OCI-LY7 (cell line): ENCODE results near the gene LBR.

Experiments used
- EZH2phosphoT487 ChIP-seq: fragments of 200-600 bp; sonication (generic); IDR thresholded peaks from 2 replicates; pipeline ENCODE4 v1.6.1; 2018; ENCODE audit warnings: low read depth, borderline replicate concordance, mild to moderate bottlenecking, mixed run types, antibody characterized with exemption, low read length, moderate library complexity, mixed read lengths
- TF ChIP-seq, protein P1 (sequence below): fragments of 200-600 bp; sonication (generic); conservative IDR thresholded peaks from 2 replicates; pipeline ENCODE4 v1.5.1; 2014; ENCODE audit warnings: mild to moderate bottlenecking, antibody characterized with exemption, low read length, moderate library complexity, mixed read lengths

- TF ChIP-seq, protein P1, sequence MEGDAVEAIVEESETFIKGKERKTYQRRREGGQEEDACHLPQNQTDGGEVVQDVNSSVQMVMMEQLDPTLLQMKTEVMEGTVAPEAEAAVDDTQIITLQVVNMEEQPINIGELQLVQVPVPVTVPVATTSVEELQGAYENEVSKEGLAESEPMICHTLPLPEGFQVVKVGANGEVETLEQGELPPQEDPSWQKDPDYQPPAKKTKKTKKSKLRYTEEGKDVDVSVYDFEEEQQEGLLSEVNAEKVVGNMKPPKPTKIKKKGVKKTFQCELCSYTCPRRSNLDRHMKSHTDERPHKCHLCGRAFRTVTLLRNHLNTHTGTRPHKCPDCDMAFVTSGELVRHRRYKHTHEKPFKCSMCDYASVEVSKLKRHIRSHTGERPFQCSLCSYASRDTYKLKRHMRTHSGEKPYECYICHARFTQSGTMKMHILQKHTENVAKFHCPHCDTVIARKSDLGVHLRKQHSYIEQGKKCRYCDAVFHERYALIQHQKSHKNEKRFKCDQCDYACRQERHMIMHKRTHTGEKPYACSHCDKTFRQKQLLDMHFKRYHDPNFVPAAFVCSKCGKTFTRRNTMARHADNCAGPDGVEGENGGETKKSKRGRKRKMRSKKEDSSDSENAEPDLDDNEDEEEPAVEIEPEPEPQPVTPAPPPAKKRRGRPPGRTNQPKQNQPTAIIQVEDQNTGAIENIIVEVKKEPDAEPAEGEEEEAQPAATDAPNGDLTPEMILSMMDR = no peak
- no peak for TF ChIP-seq EZH2phosphoT487
Measured at GRCh38 chr1:225440380-225441221, 12.8 kb upstream of the LBR start.
